ENCODE measurements around the gene RSPH10B2.
"Not testable (repeated sequence)": the region's sequence is repeated elsewhere in the genome, so short reads cannot be mapped to it uniquely, and the experiment has no call there.

The RSPH10B2 gene
- total RNA-seq, result 0.24 to 0.28 reads per million in 2 donors

DNA sequence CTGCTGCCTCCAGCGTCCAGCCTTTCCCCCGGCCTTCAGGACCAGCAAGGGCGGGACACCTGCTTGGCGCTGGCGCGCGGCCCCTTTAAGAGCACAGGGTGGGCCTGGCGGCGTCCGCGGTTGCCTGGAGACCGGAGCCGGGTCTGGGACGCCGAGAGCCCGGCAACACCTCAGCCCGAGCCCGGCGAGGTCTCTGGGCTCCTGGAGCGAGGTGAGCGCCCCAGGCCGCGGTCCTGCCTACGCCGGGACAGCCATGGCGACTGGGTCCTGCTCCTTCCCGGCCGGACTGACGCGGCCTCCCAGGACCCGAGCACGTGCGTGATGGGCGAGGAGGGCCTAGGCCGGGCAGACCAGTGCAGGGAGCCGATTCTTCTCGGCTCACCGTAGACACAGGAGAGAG lies at the start of gene RSPH10B2:
RSPH10B2 (plus strand) TSS at position 140 of the 400 bp plus-strand sequence. CDS start 3,575 bp downstream, outside the sequence.
- DNase-seq, result not testable (repeated sequence)

DNA sequence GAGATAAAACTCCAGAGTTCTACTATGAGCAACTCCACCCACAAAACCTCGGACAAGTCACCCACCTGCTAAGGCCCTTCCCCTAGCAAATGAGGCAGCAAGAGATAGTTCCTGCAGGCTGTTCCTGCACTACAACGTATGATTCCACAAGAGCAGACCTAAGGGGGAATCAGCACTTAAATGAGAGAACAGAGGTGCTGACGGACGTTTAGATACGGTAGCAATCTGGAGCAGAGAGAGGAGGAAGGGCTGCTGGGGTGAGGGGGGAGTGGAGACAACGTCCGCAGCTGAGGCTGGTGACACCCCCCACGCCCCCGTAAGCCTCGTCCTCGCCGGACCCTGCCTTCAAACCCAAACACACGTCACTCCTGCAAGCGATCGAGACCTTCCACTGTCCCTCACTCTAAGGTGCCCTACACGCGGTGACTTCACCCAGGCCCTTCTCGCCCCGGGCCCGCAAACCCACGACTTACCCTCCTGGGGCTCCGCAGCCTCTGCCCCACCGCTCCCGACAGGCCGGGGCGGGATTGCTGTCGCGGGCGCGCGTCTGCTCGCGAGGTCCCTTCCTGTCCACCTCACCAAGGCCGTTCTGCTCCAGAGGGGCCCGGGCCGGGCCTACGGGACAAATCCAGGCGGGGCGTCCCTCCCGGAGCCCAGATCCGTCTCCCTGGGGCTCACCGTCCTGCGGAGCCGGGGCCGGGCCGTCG lies 47.8 kb upstream of the RSPH10B2 start:
- DNase-seq, result peak; percentile 5

DNA sequence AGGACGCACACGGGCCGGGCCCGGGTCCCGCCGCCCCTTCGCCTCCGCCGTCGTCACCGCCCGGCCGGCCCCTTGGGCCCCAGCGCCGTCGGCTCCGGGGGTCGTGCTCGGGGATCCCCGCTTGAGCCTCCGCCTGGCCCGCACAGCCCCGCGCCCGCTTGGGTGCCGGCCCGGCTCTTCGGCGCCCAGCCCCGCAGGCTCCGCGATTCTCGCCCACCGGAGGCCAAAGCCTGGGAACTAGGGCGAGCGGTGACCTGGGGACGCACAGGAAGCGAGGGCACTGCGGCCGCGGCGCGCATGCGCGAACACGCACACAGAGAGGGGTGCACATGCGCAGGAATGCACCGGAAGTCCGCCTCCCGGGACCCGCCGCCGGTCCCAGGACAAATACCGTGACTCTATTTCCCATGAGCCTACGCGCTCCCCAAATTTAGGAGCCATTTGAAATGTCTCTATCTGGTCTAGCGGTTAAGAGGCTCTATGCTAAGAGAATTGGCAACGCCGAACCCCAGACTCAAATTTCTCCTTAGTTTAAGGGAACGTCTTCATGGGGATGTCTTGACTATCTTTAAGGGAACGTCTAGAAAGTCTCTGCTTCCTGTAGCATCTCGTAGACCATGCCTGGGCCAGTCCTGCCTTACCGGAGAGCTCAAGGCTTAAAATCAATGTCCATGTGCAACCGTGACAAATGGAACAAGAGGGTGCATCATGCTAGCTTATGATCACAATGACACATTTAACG lies 47.1 kb upstream of the RSPH10B2 start, which contains the start of gene ZNF12:
ZNF12 (minus strand) TSS at position 282 of the 742 bp plus-strand sequence. CDS start 1,774 bp downstream, outside the sequence.
- DNase-seq, result peak; percentile 90

DNA sequence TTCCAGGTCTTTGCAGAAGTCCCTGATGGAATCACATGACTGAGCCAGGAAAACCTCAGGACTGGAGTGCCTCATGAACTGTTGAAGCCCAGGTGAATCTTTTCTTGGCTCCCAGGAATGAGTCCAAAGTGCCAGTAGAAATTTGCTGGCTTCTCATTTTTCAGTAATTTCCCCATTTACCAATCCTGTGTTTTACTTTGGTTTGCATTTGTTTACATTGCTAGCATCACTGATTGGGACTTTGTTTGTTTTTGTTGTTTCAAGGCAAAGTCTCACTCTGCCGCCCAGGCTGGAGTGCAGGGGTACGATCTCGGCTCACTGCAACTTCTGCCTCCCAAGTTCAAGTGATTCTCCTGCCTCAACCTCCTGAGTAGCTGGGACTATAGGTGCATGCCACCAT lies 45.6 kb upstream of the RSPH10B2 start:
- DNase-seq, result no peak

DNA sequence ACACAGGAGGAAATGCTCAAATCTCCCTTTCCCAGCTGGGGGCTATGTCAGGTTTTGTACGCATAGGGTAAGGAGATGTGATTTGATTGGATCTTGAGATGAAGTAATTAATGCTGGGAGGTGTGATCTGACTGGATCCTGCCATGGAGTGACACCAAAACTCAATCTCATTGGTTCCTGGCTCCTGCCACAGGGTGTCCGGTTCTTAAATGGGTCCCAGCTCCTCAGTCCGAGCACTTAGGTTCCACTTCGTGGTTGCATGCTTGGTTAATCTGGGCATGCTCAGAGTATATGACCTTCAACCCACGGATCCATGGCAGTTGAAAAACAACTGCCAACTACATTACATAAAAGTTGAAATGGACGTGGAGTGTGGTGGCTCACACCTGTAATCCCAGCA lies 44.1 kb upstream of the RSPH10B2 start:
- DNase-seq, result no peak

DNA sequence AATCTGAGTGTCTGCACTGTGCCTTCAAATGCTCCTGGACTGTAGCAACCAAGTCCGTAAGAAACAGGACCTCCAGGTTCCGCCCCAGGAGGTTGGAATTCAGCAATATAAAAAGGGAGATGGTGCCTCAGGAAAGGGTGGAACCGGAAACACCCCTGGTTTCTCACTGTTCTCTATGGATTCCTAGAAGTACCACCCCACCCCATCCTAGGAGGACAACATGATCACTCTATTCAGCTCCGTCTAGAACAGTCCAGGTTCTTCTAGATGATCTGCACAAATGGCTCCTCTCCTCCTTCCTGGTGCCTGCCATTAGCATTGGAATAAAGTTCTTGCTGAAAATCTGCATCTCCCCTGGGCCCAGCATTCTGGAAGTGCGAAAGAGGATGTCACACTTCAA lies 39.5 kb upstream of the RSPH10B2 start:
- DNase-seq, result no peak

DNA sequence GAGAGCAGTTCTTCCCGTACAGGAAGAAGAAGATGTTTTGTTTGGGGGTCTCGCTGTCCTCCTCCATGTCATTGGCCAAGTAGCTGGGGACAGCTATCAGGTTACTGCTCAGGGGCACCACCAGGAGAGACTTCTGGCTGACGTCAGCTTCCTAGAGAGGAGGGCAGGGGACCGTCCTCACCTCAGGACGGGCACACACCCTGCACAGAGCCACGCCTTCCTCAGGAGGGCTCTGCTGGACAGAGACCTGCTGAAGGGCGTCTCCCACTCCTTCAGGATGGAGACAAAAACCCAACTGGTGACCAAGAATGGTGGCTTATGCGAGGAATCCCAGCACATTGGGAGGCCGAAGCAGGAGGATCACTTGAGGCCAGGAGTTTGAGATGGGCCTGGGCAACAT lies 38.0 kb upstream of the RSPH10B2 start:
- not testable (repeated sequence) for DNase-seq

DNA sequence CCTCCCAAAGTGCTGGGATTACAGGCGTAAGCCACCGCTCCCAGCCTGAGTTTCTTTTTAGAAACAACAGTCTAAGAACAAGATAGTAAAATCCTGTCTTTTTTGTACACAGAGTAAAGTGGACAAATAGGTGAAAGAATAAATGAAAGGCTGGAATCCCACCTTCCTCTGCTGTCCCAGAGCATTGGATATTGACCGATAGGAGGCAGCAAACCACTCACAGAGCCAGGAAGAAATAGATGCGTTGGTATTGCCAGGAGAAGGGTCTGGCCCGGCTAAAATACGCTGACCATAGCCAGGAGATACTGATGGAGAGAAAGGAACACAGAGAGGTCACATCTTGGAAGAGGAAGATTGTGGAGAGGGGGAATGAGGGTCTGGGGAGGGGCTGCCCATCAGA lies 35.8 kb upstream of the RSPH10B2 start:
- DNase-seq, result no peak

DNA sequence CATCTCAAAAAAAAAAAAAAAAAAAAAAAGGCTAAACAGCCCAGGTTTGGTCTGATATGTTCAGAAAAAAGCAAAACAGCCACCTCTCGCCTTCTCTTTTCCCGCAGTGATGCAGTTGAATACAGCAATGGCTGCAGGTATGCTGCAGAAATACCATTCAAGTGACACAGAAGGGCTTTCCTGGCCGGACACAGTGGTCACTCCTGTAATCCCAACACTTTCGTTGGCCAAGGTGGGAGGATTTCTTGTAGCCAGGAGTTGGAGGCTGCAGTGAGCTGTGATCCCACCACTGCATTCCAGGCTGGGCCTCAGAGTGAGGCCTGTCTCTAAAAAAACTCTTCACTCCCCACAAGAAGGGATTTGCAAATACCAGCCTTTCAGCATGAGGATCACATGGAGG lies 29.6 kb upstream of the RSPH10B2 start:
- not testable (repeated sequence) for DNase-seq

DNA sequence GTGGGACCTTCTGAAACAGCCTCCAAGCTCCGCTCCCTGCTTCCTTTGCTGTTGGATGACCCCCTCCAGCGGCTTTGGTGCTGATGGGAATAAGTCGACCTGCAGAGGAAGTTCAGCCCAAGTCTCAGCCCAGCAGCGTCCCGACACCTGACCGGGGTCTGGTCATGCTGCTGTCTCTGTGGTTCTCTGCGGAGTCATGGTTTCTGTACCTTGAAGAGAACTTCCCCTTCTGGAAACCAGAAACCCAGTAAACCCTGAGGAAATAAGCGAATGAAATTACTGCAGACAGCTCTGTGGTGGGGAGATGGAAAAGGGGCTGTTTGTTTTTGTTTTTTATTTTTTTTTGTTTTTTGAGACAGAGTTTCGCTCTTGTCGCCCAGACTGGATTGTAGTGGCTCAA lies 28.9 kb upstream of the RSPH10B2 start:
- DNase-seq, result no peak

DNA sequence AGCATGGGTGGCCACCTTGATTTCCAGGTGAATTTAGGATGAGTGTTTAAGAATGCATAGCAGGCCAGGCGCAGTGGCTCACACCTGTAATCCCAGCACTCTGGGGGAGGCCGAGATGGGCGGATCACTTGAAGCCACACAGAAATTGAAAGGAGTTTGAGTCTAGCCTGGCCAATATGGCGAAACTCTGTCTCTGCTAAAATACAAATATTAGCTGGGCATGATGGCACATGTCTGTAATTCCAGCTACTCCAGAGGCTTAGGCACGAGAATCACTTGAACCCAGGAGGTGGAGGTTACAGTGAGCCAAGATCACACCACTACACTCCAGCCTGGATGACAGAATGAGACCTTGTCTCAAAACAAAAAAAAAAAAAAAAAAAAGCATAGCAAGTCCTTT lies 27.6 kb upstream of the RSPH10B2 start:
- DNase-seq, result not testable (repeated sequence)

DNA sequence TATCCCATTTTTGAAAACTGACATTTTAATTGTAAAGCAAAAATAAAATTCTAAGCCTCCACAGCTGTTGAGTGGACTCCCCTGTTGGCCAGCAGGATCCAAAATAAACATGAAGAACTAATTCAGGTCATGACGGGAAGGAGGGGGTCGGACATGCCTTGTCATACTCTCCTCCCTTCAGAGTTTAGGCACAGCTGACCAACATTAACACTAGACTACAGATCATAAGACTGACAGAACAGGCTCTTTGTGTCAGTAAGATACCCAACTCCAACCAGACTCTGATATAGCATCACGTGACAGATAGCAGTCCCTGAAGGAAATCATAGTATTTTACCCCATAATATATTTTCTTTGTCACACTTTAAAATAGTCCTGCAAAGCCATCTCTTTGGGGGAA lies 26.2 kb upstream of the RSPH10B2 start:
- DNase-seq, result no peak

DNA sequence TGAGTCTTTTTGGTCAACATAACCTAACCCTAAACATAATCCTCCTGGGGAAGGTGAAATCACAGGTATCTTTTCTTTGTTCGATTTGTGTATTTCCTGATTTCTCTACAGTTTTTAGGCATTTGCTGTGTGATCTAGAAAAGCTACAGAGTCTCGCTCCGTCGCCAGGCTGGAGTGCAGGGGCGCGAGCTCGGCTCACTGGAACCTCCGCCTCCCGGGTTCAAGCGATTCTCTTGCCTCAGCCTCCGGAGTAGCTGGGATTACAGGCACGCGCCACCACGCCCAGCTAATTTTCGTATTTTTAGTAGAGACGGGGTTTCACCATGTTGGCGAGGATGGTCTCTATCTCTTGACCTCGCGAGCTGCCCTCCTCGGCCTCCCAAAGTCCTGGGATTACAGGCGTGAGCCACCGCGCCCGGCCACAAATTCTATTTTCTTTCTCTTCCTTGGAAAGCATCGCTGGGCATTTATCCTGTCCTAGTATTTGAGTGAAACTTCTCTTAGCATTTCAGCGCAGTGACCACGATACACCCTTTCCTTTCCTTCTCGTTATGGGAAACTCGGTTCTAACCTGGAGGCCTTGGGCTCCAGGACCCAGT lies 24.9 kb upstream of the RSPH10B2 start:
- not testable (repeated sequence) for DNase-seq

DNA sequence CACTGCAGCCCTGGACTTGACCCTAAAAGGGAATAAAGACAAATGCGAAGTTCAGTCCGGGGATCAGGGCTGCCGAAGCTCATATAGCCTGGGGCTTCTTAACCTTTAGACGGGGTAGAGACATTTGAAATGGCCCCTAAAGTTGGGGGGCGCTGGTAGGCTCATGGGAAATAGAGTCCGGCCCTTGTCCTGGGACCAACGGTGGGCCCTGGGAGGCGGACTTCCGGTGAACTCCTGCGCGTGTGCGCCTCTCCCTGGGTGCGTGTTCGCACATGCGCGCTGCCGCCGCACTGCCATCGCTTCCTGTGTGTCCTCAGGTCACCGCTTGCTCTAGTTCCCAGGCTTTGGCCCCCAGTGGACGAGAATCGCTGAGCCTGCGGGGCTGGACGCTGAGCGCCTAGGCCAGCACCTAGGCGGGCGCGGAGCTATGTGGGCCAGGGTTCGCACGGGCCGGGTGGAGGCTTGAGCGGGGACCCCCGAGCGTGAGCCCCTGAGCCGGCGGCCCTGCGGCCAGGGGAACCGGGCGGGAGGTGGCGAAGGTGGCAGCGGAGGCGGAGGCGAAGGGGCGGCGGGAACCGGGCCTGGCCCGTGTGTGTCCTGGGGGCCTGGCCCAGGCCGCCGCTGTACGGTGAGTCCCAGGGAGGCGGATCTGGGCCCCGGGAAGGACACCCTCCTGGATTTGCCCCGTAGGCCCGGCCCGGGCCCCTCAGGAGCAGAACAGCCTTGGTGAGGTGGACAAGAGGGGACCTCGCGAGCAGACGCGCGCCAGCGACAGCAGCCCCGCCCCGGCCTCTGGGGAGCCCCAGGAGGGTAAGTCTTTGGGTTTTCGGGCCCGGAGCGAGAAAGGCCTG lies 24.2 kb upstream of the RSPH10B2 start:
- DNase-seq, result peak; percentile 60

DNA sequence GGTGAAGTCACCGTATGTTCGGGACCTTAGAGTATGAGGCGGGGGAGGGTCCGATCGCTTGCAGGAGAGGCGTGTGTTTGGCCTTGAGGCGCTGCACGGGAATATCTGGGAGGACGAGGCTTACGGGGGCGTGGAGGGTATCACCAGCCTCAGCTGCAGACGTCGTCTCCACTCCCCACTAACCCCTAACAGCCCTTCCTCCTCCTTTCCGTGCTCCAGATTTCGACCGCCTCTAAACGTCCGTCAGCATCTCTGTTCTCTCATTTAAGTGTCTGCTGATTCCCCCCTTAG lies 23.6 kb upstream of the RSPH10B2 start:
- no peak for DNase-seq

DNA sequence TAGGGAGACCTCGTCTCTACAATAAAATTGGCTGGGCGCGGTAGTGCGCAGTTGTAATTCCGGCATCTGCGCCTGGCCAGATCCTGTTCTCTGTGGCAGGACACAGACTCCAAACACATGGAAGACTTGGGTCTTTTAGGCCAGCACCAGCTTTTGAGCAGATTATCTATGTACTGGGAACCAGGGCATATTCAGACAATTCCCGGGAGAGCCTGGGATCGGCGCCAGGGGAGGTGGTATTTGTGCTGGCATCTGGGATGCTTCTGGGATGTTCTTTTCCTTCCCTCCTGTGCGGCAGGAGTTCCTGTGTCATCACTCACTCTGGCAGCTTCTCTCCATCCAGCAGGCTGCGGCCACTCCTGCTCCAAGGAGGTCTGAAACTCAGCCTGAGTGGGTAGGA lies 15.5 kb upstream of the RSPH10B2 start:
- not testable (repeated sequence) for DNase-seq

DNA sequence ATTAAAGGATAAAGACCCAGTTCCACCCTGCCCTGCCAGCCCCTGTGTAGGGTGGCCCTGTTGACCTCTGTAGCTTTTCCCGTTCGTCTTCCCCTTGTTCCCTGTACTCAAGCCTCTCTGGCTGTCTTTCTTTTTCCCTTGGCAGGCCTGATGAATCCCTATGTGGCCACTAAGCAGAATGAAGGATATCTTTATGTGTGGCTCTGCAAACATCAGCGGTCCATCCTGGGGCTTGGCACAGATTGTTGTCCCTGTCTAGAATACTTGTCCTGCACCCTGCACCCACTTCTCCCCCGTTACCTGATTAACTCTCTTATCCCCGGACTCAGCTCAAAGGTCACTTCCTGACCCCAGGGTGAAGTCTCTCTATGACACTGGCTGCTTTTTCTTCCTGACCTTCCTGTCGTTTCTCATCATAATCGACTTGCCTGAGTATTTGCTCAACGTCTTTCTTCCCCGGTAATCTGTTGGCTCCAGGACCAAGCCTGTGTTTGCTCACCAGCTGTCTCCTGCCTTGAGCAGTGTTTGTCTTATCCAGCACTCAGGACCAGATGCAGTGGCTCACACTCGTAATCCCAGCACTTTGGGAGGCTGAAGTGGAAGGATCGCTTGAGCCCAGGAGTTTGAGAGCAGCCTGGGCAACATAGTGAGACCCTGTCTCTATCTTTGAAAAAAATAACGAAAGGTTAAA lies 9.3 kb upstream of the RSPH10B2 start:
- DNase-seq, result not testable (repeated sequence)

DNA sequence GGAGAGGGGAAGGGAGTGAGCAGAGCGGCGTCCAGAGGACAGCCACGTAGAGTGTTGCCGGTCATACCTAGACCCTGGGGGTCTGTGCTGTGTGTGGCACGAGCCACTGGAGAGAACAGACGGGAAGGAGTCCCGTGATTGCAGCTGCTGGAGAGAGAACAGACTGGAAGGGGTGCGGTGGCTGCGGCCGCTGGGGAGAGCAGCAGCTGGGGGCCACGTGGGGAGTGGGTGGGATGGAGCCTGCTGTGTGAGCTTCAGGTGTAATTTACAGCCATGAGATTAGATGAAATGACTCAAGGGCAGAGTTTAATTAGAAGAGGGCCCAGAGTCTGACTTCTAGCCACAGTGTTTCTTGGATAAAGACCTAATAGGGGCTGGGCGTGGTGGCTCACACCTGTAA lies 4.6 kb upstream of the RSPH10B2 start:
- not testable (repeated sequence) for DNase-seq

DNA sequence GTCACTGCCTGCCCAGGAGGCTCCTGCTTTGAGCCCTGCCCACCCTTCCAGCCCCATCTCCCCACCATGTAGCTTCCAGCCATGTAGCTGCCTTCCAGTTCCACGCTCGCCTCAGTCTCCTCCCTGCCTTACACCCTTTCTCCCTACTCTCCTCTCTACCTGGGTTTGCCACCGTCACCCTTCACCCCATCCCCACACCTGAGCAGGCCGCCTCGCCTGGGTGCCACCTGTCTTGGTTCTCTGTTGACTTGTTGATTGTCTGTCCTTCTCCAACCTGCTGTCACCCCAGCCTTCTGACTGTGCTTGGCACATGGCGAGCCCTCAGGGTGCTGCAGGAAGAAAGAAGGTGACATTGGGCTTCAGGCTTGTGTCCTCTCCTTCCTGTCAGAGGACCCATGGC lies 3.7 kb upstream of the RSPH10B2 start:
- not testable (repeated sequence) for DNase-seq

DNA sequence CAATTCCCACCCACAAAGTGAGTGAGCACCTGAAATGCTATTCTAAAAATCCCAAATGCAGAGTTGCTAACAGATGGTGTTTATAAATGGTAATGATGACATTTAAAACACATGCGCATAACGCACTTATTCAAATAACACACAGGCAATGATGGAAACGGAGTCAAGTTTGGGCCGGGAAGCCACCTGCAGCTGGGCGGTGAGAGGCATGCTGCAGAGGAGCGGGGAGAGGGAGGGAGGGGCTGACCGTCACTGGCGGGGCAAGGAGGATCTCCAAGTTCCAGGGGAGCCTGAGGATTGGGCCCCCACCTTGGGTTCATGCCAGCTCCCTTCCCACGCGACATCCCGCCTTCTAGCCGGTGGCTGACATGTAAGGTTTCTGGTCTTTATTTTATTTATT lies 7.3 kb downstream of the RSPH10B2 start:
- not testable (repeated sequence) for DNase-seq

DNA sequence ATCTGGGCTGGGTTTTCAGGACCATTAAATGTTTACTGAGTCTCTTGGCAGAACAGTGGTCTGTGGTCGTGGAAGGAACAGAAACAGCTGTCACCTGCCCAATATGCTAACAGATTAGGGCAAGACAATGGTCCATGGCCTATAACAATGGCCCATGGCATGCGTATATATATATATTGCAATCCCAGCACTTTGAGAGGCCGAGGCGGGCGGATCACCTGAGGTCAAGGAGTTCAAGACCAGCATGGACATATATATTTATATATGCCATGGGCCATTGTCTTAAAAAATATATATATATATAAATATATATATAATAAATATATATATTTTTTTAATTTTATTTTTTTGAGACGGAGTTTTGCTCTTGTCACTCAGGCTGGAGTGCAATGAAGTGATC lies 27.7 kb downstream of the RSPH10B2 start:
- DNase-seq, result not testable (repeated sequence)

DNA sequence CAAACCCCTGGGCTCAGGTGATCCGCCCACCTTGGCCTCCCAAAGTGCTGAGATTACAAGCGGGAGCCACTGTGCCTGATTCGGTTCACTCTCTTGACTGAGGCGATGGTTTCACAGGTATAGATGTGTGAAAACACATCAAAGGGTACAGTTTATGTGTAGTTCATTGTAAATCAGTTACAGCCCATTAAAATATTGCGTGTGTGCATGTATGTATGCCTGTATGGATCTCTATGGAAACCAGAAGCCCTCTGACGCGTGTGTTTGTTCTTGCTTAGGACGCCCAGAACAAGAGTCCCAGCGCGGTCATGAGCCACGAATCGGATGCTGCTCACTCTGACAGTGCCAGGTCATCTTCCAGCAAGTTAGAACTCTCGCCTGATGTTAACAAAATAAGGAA lies 35.5 kb downstream of the RSPH10B2 start:
- not testable (repeated sequence) for DNase-seq
